Activated CD4-positive, alpha-beta T cell treated with anti-CD3 and anti-CD28 coated beads, Interleukin-2, Interleukin-6, amounts not matched to agents 100 ng/mL and 50 ng/mL, durations not matched to agents 16 hours and 8 hours (primary cell): ENCODE data around the gene ABCB6.
A peak's percentile ranks its signal among the peaks of the same experiment; 100 is the strongest.

Source experiments
- DNase-seq: peaks from one replicate; pipeline ENCODE4 v3.0.0-alpha.2; 2020

The ABCB6 gene

GRCh38 chr2:219165058-219165911, 53.5 kb downstream of the ABCB6 start:
- DNase-seq = no peak

GRCh38 chr2:219163156-219163555, 55.6 kb downstream of the ABCB6 start:
- no peak for DNase-seq

- no peak for DNase-seq
Observed at GRCh38 chr2:219161097-219161496, 57.7 kb downstream of the ABCB6 start.

GRCh38 chr2:219160186-219161017, 58.4 kb downstream of the ABCB6 start, which contains the start of gene NHEJ1:
Gene NHEJ1 (minus strand): TSS chr2:219160815. CDS start chr2:219158362, 2,453 bp downstream.
- DNase-seq = peak; percentile 96
